ENCODE measurements around the gene COL27A1.

Gene COL27A1

DNA sequence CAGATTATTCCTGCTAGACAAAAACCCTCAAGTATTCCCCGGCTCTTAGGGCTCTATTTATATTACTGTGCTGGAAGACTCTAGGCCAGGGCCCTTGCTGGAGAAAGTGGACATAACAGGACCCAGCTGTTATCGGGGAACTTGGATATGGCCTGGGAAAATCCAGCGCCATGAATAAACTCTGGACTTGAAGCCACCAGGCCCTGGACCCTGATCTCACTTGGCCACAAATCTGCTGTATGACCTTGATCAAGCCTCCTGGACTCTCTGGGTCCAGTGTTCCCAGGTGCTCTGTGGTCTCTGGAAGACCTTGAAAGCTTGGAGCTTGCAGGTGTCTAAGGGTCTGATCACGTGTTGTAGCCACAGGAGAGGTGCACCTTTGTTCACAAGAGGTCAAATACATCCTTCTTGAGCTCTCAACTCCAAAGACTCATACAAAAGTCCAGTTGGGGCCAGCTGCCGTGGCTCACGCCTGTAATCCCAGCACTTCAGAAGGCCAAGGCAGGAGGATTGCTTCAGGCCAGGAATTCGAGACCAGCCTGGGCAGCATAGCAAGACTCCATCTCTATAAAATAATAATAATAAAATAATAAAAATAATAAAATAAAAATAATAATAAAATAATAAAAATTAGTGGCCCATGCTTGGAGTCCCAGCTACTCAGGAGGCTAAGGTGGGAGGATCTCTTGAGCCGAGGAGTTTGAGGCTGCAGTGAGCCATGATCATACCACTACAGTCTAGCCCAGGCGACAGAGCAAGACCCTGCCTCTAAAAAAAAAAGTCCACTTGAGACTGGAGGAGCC, 26.5 kb downstream of the COL27A1 start:
- Histone ChIP-seq H4K20me1 (ENCODE audit: insufficient read depth, low read length) (no peaks in the 10 kb centered on the region), H3K9ac (ENCODE audit: low read length) (no peak overlapping the region), H3K4me2 (ENCODE audit: low read length) (no peak overlapping the region), H3F3A (ENCODE audit: insufficient read depth, low read length) (no peaks in the 10 kb centered on the region), H3K9me2 (ENCODE audit: low read depth, low read length) (no peaks in the 10 kb centered on the region), H3K4me1 (ENCODE audit: insufficient read depth, low read length, severe bottlenecking) (no peaks in the 10 kb centered on the region), H3K36me3 (ENCODE audit: insufficient read depth, low read length) (no peaks in the 10 kb centered on the region), H3K79me2 (ENCODE audit: insufficient read depth, low read length) (no peaks in the 10 kb centered on the region), H3K27ac (ENCODE audit: low read depth, low read length, poor library complexity, severe bottlenecking) (no peak overlapping the region), H3K27me3 (ENCODE audit: insufficient read depth, low read length) (0 out of 2 replicates have a peak, but pooled peaks cover 4% of the 10 kb centered on the region), H3K4me3 (ENCODE audit: low read depth, low read length, poor library complexity, severe bottlenecking) (no peak overlapping the region), H2AFZ (ENCODE audit: low read length) (no peak overlapping the region), H3K9me3 (ENCODE audit: low read length) (no peaks in the 10 kb centered on the region)
- TF ChIP-seq, protein P1, sequence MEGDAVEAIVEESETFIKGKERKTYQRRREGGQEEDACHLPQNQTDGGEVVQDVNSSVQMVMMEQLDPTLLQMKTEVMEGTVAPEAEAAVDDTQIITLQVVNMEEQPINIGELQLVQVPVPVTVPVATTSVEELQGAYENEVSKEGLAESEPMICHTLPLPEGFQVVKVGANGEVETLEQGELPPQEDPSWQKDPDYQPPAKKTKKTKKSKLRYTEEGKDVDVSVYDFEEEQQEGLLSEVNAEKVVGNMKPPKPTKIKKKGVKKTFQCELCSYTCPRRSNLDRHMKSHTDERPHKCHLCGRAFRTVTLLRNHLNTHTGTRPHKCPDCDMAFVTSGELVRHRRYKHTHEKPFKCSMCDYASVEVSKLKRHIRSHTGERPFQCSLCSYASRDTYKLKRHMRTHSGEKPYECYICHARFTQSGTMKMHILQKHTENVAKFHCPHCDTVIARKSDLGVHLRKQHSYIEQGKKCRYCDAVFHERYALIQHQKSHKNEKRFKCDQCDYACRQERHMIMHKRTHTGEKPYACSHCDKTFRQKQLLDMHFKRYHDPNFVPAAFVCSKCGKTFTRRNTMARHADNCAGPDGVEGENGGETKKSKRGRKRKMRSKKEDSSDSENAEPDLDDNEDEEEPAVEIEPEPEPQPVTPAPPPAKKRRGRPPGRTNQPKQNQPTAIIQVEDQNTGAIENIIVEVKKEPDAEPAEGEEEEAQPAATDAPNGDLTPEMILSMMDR (IDR thresholded peaks at IDR 0.05; ENCODE audit: low read length), result no peak
- TF ChIP-seq EZH2 (IDR thresholded peaks at IDR 0.05; ENCODE audit: borderline replicate concordance, low read length), result no peak

DNA sequence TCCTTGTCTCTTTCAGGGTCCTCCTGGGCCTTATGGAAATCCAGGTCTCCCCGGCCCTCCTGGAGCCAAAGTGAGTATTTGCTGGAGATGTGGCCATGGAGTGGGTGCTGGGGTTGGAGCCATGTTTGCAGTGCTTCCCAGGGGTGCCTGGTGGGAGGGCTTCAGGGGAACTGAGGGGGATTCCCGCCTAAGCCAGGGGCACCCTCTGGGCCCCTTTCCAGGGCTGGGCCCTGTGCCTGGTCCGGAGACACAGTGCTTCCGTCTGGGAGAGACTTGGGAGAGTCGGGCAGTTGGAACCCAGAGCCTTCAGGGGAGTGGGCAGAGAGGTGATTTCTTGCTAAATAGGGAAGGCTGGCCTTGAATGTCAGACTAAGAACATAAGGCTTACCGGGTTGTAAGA, 27.7 kb downstream of the COL27A1 start:
- Histone ChIP-seq H3K36me3 (ENCODE audit: insufficient read depth, low read length) (no peaks in the 10 kb centered on the region), H3K27me3 (ENCODE audit: insufficient read depth, low read length) (no peaks in the 10 kb centered on the region), H2AFZ (ENCODE audit: low read length) (no peak overlapping the region), H3K79me2 (ENCODE audit: insufficient read depth, low read length) (no peaks in the 10 kb centered on the region), H3F3A (ENCODE audit: insufficient read depth, low read length) (no peaks in the 10 kb centered on the region), H3K9me2 (ENCODE audit: low read depth, low read length) (no peaks in the 10 kb centered on the region), H3K9ac (ENCODE audit: low read length) (no peak overlapping the region), H3K27ac (ENCODE audit: low read depth, low read length, poor library complexity, severe bottlenecking) (no peak overlapping the region), H3K4me2 (ENCODE audit: low read length) (no peak overlapping the region), H3K4me3 (ENCODE audit: low read depth, low read length, poor library complexity, severe bottlenecking) (no peak overlapping the region), H3K9me3 (ENCODE audit: low read length) (no peaks in the 10 kb centered on the region), H4K20me1 (ENCODE audit: insufficient read depth, low read length) (no peaks in the 10 kb centered on the region), H3K4me1 (ENCODE audit: insufficient read depth, low read length, severe bottlenecking) (no peaks in the 10 kb centered on the region)
- no peak for TF ChIP-seq EZH2 (IDR thresholded peaks at IDR 0.05; ENCODE audit: borderline replicate concordance, low read length)

DNA sequence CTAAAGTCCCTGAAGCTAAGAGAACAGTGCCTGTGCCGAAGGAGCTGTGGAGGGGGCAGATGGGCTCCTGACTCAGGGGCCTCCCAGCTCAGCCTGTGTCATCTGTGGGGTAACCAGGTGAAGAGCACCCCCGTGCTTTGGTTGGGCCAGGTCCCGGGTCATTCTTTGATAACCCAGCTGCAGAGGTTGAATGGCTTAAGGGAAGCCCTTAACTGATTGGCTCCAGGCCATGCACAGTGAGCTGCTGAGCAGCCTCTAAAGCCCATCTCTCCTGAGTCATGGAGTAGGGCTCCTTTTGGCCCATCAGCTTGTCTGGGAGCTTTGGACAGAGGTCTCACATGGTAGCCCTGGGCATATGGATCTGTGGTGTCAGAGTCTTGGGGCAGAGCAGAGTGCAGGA, 28.7 kb downstream of the COL27A1 start:
- no peak for TF ChIP-seq EZH2 (IDR thresholded peaks at IDR 0.05; ENCODE audit: borderline replicate concordance, low read length)
- TF ChIP-seq, protein P1 (IDR thresholded peaks at IDR 0.05; ENCODE audit: low read length), result no peak
- Histone ChIP-seq H3K4me3 (ENCODE audit: low read depth, low read length, poor library complexity, severe bottlenecking) (no peak overlapping the region), H3K27me3 (ENCODE audit: insufficient read depth, low read length) (no peaks in the 10 kb centered on the region), H3K9me2 (ENCODE audit: low read depth, low read length) (no peaks in the 10 kb centered on the region), H3K36me3 (ENCODE audit: insufficient read depth, low read length) (no peaks in the 10 kb centered on the region), H3K4me2 (ENCODE audit: low read length) (no peak overlapping the region), H3K9ac (ENCODE audit: low read length) (no peak overlapping the region), H3F3A (ENCODE audit: insufficient read depth, low read length) (no peaks in the 10 kb centered on the region), H2AFZ (ENCODE audit: low read length) (no peak overlapping the region), H3K27ac (ENCODE audit: low read depth, low read length, poor library complexity, severe bottlenecking) (no peak overlapping the region), H3K9me3 (ENCODE audit: low read length) (no peaks in the 10 kb centered on the region), H3K79me2 (ENCODE audit: insufficient read depth, low read length) (no peaks in the 10 kb centered on the region), H4K20me1 (ENCODE audit: insufficient read depth, low read length) (no peaks in the 10 kb centered on the region), H3K4me1 (ENCODE audit: insufficient read depth, low read length, severe bottlenecking) (no peaks in the 10 kb centered on the region)

DNA sequence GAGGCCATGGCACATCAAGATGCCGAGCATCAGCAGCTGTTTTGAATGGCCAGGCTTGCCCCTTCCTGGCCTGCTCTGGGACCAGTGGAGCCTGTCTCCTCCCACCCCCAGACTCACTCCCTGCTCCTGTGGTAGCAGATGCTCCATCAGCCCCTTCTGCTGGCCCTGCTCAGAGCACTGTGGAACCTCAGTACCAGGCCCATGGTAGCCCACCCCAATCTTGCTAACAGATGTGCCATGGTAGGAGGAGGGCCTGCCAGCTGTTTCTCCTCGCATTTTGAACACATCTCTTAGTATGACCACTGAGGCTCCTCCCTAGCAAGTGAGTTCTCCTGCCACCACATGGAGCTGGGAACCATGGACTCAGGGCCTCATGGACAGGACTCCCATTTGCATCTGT, 29.5 kb downstream of the COL27A1 start:
- no peaks in the 10 kb centered on the region for H3K4me1 ChIP-seq (ENCODE audit: insufficient read depth, low read length, severe bottlenecking)
- no peak overlapping the region for H2AFZ ChIP-seq (ENCODE audit: low read length)
- H3K27ac ChIP-seq (ENCODE audit: low read depth, low read length, poor library complexity, severe bottlenecking), result no peak overlapping the region
- TF ChIP-seq, protein P1 (IDR thresholded peaks at IDR 0.05; ENCODE audit: low read length), result no peak
- TF ChIP-seq EZH2 (IDR thresholded peaks at IDR 0.05; ENCODE audit: borderline replicate concordance, low read length), result no peak
- H3F3A ChIP-seq (ENCODE audit: insufficient read depth, low read length), result no peaks in the 10 kb centered on the region
- no peak overlapping the region for H3K9ac ChIP-seq (ENCODE audit: low read length)
- H4K20me1 ChIP-seq (ENCODE audit: insufficient read depth, low read length), result no peaks in the 10 kb centered on the region
- no peaks in the 10 kb centered on the region for H3K36me3 ChIP-seq (ENCODE audit: insufficient read depth, low read length)
- no peaks in the 10 kb centered on the region for H3K27me3 ChIP-seq (ENCODE audit: insufficient read depth, low read length)
- H3K4me2 ChIP-seq (ENCODE audit: low read length), result no peak overlapping the region
- H3K79me2 ChIP-seq (ENCODE audit: insufficient read depth, low read length), result no peaks in the 10 kb centered on the region
- 0 out of 2 replicates have a peak, but pooled peaks cover 1% of the 10 kb centered on the region for H3K9me3 ChIP-seq (ENCODE audit: low read length)
- H3K9me2 ChIP-seq (ENCODE audit: low read depth, low read length), result no peaks in the 10 kb centered on the region
- no peak overlapping the region for H3K4me3 ChIP-seq (ENCODE audit: low read depth, low read length, poor library complexity, severe bottlenecking)

Data from OCI-LY1 (cell line).